ENCODE data around the gene FHL1.

Gene FHL1

GRCh38 chrX:136171420-136171819, 24.1 kb downstream of the FHL1 start:
- DNase-seq (ENCODE audit: low read depth): no peak
- TF ChIP-seq POLR2A (IDR thresholded peaks at IDR 0.05; ENCODE audit: extremely low read depth, insufficient read length) (no peak), CTCF (IDR thresholded peaks at IDR 0.05; ENCODE audit: low read depth, low read length) (no peak), MYC (IDR thresholded peaks at IDR 0.05; ENCODE audit: low read depth, low read length) (no peak), MAX (IDR thresholded peaks at IDR 0.05; ENCODE audit: low read depth, low read length) (no peak)
- no peak overlapping the region for H3K4me3 ChIP-seq (ENCODE audit: low read depth, low read length)

GRCh38 chrX:136176399-136176825, 29.1 kb downstream of the FHL1 start:
- no peak for TF ChIP-seq POLR2A (IDR thresholded peaks at IDR 0.05; ENCODE audit: extremely low read depth, insufficient read length)
- no peak for TF ChIP-seq MYC (IDR thresholded peaks at IDR 0.05; ENCODE audit: low read depth, low read length)
- no peak for TF ChIP-seq CTCF (IDR thresholded peaks at IDR 0.05; ENCODE audit: low read depth, low read length)
- TF ChIP-seq MAX (IDR thresholded peaks at IDR 0.05; ENCODE audit: low read depth, low read length): no peak
- no peak for DNase-seq (ENCODE audit: low read depth)
- no peak overlapping the region for H3K4me3 ChIP-seq (ENCODE audit: low read depth, low read length)

- H3K4me3 ChIP-seq (ENCODE audit: low read depth, low read length): no peak overlapping the region
- no peak for TF ChIP-seq MAX (IDR thresholded peaks at IDR 0.05; ENCODE audit: low read depth, low read length)
- no peak for TF ChIP-seq POLR2A (IDR thresholded peaks at IDR 0.05; ENCODE audit: extremely low read depth, insufficient read length)
- TF ChIP-seq MYC (IDR thresholded peaks at IDR 0.05; ENCODE audit: low read depth, low read length): no peak
- no peak for TF ChIP-seq CTCF (IDR thresholded peaks at IDR 0.05; ENCODE audit: low read depth, low read length)
- no peak for DNase-seq (ENCODE audit: low read depth)
These were observed 31.8 kb downstream of the FHL1 start for GRCh38 chrX:136179133-136179532.

GRCh38 chrX:136182414-136182813, 35.1 kb downstream of the FHL1 start:
- no peak overlapping the region for H3K4me3 ChIP-seq (ENCODE audit: low read depth, low read length)
- TF ChIP-seq CTCF (IDR thresholded peaks at IDR 0.05; ENCODE audit: low read depth, low read length) (no peak), MAX (IDR thresholded peaks at IDR 0.05; ENCODE audit: low read depth, low read length) (no peak), MYC (IDR thresholded peaks at IDR 0.05; ENCODE audit: low read depth, low read length) (no peak), POLR2A (IDR thresholded peaks at IDR 0.05; ENCODE audit: extremely low read depth, insufficient read length) (no peak)
- DNase-seq (ENCODE audit: low read depth): no peak

- DNase-seq (ENCODE audit: low read depth): no peak
- no peak for TF ChIP-seq CTCF (IDR thresholded peaks at IDR 0.05; ENCODE audit: low read depth, low read length)
- no peak for TF ChIP-seq POLR2A (IDR thresholded peaks at IDR 0.05; ENCODE audit: extremely low read depth, insufficient read length)
- no peak for TF ChIP-seq MAX (IDR thresholded peaks at IDR 0.05; ENCODE audit: low read depth, low read length)
- no peak for TF ChIP-seq MYC (IDR thresholded peaks at IDR 0.05; ENCODE audit: low read depth, low read length)
- no peak overlapping the region for H3K4me3 ChIP-seq (ENCODE audit: low read depth, low read length)
These were observed 35.8 kb downstream of the FHL1 start for GRCh38 chrX:136183172-136183571.

- no peak for DNase-seq (ENCODE audit: low read depth)
- no peak overlapping the region for H3K4me3 ChIP-seq (ENCODE audit: low read depth, low read length)
- TF ChIP-seq CTCF (IDR thresholded peaks at IDR 0.05; ENCODE audit: low read depth, low read length): no peak
- no peak for TF ChIP-seq POLR2A (IDR thresholded peaks at IDR 0.05; ENCODE audit: extremely low read depth, insufficient read length)
- no peak for TF ChIP-seq MYC (IDR thresholded peaks at IDR 0.05; ENCODE audit: low read depth, low read length)
These were observed 36.6 kb downstream of the FHL1 start for GRCh38 chrX:136183917-136184316.
